Bronchial epithelial cell (primary cell): ENCODE results near the gene PDK2. TPM values are rescaled to one million over a fixed set of nuclear protein-coding genes. Genes with fewer than 3 reads are reported as not detected.

Experiments
- DNase-seq: peaks from one replicate; pipeline ENCODE4 v3.0.0-alpha.2; 2010; ENCODE audit warnings: low read depth
- FAIRE-seq: peaks from 2 replicates; lab custom pipeline; 2011; peaks lifted over from hg19 to GRCh38; lab: Jason Lieb, UNC
- H3K27me3 ChIP-seq: 2 replicates; pipeline ENCODE4 v1.5.1; 2011; ENCODE audit warnings: low read length; ENCODE audit not compliant: control insufficient read depth, insufficient read depth
- H3K36me3 ChIP-seq: 2 replicates; pipeline ENCODE4 v1.5.1; 2011; ENCODE audit warnings: low read length; ENCODE audit not compliant: control insufficient read depth, insufficient read depth
- H3K4me3 ChIP-seq: 2 replicates; pipeline ENCODE4 v1.5.1; 2011; ENCODE audit warnings: mild to moderate bottlenecking, low read depth, low read length, control low read depth
- total RNA-seq: library from RNA; depleted of rRNA; stranded (reverse); fragments of >200 nt; gene quantifications from 2 replicates; pipeline ENCODE4 v1.2.1, GENCODE V29; 2014
- TF ChIP-seq, protein P1 (sequence below): IDR thresholded peaks from 2 replicates; pipeline ENCODE4 v1.5.1; 2011; ENCODE audit warnings: mild to moderate bottlenecking, moderate library complexity, low read length, control low read depth, inconsistent platforms; ENCODE audit not compliant: insufficient read depth, severe bottlenecking

The PDK2 gene
- total RNA-seq, 1 donor from 2014 or later = 0.79 TPM

DNA sequence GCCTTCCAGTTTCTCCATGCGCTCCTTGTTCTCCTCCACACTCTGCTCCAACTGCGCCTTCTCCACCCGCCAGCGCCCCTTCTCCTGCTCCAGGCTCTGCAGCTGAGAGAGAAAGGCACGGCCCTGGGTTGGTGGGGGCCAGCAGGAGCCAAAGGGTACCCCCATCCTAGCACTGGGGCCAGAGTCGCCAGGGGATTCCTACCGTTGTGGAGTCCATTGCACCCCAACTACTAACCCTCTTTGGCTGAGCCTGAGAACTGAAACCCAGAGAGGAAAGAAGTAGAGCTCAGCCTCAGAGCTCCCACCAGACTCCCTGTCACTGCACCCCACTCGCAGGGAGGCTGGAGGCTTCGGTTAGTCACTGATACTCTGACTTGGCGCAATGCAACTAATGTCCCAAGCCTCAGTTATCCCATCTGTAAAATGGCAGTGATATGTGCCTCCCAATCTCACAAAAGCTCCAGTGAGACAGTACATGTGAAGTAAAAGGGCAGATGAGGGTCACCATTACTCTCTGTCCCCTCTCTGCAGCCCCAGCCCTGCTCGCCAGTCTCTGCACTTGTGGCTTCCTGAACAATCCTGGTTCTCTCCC lies 41.0 kb downstream of the PDK2 start:
- no peak for FAIRE-seq
- H3K36me3 ChIP-seq = peaks cover 49% of the 10 kb centered on the region
- TF ChIP-seq, protein P1, sequence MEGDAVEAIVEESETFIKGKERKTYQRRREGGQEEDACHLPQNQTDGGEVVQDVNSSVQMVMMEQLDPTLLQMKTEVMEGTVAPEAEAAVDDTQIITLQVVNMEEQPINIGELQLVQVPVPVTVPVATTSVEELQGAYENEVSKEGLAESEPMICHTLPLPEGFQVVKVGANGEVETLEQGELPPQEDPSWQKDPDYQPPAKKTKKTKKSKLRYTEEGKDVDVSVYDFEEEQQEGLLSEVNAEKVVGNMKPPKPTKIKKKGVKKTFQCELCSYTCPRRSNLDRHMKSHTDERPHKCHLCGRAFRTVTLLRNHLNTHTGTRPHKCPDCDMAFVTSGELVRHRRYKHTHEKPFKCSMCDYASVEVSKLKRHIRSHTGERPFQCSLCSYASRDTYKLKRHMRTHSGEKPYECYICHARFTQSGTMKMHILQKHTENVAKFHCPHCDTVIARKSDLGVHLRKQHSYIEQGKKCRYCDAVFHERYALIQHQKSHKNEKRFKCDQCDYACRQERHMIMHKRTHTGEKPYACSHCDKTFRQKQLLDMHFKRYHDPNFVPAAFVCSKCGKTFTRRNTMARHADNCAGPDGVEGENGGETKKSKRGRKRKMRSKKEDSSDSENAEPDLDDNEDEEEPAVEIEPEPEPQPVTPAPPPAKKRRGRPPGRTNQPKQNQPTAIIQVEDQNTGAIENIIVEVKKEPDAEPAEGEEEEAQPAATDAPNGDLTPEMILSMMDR = no peak
- H3K27me3 ChIP-seq = no peaks in the 10 kb centered on the region
- H3K4me3 ChIP-seq = no peak overlapping the region
- no peak for DNase-seq

DNA sequence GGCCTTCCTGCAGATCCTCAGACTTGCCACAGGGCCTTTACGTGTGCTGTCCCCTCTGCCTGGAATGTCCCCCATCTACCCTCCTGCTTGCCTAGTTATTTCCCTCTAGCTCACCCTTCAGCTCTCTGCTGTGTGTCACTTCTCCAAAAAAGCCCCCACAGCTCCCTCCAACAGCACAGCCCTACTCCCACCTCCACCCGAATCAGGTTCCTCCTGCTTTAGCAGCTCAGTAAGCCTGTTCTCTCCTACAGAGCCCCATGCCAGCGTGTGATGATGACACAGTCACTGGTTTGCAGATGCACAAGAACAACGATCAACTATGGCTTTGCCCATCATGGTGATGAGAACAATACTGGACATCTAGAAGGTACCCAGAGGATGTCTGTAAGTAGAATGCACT lies 41.9 kb downstream of the PDK2 start:
- Histone ChIP-seq H3K36me3 (peaks cover 53% of the 10 kb centered on the region), H3K27me3 (no peaks in the 10 kb centered on the region), H3K4me3 (no peak overlapping the region)
- DNase-seq (no peak), FAIRE-seq (peak; percentile 55)
- TF ChIP-seq, protein P1 = no peak

DNA sequence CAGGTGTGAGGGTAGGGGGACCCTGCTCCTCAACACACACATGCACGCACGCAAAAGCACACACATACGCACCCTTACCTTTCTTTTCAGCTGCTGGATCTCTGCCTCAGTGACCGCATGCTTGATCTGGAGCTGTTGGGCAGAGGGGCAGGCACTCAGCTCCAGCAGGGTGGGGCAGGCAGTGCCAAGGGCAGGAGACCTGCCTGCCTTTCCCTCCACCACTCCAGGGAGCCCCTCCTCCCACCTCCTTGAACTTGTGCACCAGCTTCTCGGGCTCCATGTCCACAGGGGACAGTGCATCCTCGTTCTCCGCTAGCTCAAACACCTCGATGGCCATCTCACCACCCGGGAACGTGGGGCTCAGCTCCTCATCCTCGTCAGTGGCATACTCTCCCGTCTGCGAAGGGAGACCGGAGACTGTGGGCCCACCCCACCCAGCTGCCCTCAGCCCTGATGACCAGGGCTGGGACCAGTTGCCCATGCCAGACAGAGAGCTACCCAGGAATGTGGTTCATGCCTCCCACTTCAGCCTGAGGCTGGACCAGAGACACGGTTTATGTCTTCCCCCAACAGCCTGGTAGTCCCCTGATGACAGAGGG lies 44.1 kb downstream of the PDK2 start:
- DNase-seq = no peak
- H3K27me3 ChIP-seq = no peaks in the 10 kb centered on the region
- no peak overlapping the region for H3K4me3 ChIP-seq
- peak; percentile 82 for FAIRE-seq
- H3K36me3 ChIP-seq = peaks cover 62% of the 10 kb centered on the region
- TF ChIP-seq, protein P1 = no peak

DNA sequence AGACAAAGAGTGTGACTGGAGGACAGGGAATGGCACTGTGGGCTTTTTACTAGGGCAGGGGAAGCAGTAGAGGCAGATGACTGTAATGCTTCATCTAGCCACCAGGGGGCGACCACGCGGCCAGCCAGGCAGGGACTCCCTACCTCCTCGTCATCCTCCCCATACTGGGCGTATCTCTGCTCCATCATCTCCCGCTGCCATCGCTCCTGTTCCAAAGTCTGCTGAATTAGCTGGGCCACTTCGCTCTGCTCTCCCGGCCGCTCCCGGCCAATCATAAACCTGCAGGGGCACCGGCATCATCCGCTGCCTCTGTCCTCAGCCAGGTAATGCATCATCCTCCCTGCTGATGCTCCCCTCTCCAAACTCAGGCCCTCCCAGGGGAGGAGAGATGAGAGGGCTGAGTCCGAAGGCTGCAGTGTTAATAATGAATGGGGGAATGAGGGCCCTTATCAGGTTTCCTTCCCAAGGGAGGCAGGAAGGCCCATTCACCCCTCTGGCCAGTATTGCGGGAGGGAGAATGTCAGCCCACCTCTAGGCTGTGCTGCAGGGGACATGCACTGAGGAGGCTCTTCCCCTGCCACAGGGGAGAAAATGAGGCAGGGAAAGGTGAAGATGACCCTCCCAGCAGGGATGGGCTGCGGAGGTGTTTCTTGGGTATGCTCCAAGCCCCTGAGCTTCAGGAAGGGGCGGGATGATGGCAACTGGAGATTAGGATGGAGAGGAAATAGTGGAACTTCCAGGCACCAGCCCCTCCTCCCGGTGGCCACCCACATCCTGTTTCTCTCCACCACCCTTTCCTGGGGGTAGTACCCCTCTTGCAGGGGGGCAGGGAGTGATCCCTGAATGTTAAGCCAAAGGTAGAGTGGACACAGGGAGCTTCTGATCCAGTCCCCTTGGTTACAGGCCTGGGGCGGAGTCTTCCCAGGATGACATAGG lies 45.1 kb downstream of the PDK2 start:
- Histone ChIP-seq H3K36me3 (peaks cover 63% of the 10 kb centered on the region), H3K27me3 (no peaks in the 10 kb centered on the region), H3K4me3 (no peak overlapping the region)
- TF ChIP-seq, protein P1 = peak; percentile 98
- FAIRE-seq (peak; percentile 91), DNase-seq (peak; percentile 55)

DNA sequence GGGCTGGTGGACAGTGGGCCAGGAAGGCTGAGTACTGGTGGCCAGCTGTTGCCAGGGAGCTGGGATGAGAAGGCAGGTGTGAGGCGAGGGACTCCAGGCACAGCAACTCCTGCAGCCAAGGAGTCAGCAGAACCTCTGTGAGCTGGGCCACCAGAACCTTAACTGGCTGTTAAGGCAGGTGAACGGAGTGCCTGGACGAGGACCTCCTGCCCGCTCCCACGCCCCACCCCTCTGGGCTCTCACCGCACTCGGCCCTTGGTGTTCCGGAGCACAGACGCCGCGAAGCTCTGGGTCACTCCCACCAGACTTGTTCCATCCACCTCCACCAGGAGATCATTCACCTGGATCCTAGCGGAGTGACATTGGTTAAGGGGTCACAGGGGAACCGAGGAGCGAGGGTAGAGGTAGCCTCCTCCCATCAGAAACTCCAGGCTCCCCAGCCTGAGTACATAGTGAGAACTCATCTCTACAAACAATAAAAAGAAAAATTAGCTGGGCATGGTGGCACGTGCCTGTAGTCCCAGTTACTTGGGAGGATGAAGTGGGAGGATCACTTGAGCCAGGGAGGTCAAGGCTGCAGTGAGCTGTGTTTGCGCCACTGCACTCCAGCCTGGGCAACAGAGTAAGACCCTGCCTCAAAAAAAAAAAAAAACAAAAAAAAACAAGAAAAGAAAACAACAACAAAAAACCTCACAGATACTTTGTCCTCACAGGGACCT lies 46.0 kb downstream of the PDK2 start:
- TF ChIP-seq, protein P1 = no peak
- DNase-seq (no peak), FAIRE-seq (no peak)
- H3K4me3 ChIP-seq = no peak overlapping the region
- H3K36me3 ChIP-seq = peaks cover 56% of the 10 kb centered on the region
- no peaks in the 10 kb centered on the region for H3K27me3 ChIP-seq
